HG03460 (cell line): ENCODE data around the gene RESF1.
A peak's percentile ranks its signal among the peaks of the same experiment; 100 is the strongest.

Source experiments
- ATAC-seq: cut with Tn5 transposase; IDR thresholded peaks from one replicate; pipeline ENCODE4 v1.9.1; 2021; ENCODE audit not compliant: unreplicated experiment

Gene RESF1

DNA sequence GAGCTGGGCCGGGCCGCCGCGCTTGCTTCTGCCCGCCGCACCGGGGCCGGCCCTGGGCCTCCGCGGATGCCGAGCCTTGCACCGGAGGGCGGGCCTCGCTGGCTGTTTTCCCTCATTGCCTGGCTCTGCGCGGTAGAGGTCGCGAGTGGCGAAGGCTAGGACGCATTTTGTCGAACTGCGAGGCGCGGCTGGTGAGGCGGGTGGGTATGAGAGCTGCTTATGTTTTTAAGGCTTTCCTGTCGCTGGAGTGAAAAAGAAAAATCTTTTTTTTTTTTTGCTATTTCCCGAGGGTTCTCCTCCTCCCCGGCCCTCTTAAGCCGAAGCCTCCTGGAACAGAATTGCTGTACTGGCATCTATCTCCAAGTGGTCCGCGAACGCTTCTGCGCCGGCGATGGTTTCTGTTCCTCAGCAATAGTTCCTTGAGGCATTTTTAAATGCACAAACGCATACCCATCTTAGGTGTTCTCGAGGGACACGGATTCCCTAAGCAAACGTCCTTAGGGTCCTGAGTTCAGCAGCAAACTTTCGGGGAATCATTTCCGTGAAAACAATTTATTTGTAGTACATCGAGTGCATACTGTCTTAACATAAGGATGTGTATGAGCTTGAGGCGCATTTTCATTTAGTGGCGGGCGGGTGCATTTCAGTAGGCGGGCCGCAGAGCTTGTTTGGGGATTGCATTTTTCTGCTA lies 631 bp downstream of the RESF1 start:
- ATAC-seq: peak; percentile 40

GRCh38 chr12:31961137-31961536 lies 1.9 kb downstream of the RESF1 start:
- ATAC-seq: no peak

DNA sequence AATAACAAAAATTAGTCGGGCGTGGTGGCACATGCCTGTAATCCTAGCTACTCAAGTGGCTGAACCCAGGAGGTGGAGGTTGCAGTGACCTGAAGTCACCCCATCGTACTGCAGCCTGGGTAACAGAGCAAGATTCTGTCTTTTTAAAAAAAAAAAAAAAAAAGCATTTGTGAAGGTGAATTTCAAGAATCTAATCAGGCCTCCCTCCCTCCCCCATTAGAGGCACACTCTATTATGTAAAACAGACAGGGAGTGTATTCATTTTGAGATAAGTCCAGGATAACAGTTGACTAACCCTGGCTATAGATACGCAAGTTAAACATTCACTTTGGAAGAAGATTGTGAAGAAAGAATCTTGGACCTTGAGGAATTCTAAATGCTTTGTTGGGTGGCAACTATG lies 2.9 kb downstream of the RESF1 start:
- no peak for ATAC-seq

GRCh38 chr12:31964280-31964679 lies 5.1 kb downstream of the RESF1 start:
- no peak for ATAC-seq

GRCh38 chr12:31965090-31965489 lies 5.9 kb downstream of the RESF1 start:
- ATAC-seq: no peak

DNA sequence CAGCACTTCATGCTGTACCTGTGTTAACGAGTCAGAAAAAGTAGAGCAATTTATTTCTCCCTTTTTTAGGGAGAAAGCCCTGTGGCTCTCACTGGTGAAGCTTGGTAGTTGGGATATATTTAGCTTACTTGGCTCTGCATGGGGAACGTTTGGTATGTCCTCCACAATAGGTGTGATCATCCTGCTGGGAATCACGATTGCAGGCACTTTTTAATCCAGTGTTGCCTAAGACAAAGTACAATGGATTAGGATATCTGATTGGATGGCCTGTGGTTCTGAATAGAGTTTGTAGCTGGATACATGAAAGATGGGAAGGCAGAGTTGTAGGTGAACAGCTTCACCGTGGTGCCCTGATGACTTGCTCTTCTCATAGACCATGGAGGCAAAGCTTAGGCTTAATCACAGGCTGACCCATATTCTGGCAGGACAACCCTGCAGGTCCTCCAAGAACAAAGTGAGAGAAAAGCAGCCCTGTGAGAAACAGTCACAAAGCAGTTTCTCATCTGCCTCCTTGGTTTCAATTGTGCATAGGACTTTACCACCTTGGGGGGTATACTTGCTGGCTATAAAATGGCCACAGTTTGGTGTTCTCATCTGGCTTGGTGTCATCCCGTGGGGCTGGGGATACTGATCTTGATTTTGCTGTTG lies 7.5 kb downstream of the RESF1 start:
- no peak for ATAC-seq

- no peak for ATAC-seq
Observed at GRCh38 chr12:31967539-31967938, 8.3 kb downstream of the RESF1 start.

DNA sequence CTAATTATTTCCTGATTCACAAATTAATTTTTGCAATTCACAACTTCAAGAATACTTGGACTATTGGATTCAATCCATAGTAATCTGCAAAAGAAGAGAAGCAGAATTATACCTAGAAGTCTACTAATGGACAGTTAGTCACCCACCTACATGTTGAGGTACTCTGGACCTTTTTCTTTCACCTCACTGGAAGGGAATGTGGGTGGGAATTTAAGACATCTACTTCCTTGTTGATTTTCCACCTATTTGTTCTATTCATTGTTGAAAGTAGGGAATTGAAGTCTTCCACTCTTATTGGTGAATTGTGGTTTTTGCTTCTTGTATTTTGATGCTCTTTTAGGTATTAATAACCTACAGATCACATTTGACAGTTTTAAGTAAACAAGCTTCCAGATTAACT lies 11.0 kb downstream of the RESF1 start:
- ATAC-seq: no peak

GRCh38 chr12:31973818-31974217 lies 14.6 kb downstream of the RESF1 start:
- ATAC-seq: no peak

DNA sequence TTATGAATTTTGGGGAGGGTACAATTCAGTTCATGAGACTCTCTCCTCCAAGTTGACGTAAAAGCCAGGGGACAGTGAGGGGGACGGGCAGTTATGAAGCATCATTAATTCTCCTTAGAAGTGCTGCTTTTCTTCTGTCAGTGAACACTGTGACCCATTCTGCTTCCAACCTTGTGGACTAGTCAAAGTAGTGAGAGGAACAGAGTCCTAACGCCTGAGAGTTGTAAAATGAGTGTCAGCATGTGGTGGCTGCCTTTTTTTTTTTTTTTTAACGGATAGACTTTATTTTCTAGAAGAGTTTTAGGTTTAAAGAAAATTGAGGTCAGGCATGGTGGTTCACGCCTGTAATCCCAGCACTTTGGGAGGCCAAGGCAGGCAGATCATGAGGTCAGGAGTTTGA lies 15.5 kb downstream of the RESF1 start:
- no peak for ATAC-seq

DNA sequence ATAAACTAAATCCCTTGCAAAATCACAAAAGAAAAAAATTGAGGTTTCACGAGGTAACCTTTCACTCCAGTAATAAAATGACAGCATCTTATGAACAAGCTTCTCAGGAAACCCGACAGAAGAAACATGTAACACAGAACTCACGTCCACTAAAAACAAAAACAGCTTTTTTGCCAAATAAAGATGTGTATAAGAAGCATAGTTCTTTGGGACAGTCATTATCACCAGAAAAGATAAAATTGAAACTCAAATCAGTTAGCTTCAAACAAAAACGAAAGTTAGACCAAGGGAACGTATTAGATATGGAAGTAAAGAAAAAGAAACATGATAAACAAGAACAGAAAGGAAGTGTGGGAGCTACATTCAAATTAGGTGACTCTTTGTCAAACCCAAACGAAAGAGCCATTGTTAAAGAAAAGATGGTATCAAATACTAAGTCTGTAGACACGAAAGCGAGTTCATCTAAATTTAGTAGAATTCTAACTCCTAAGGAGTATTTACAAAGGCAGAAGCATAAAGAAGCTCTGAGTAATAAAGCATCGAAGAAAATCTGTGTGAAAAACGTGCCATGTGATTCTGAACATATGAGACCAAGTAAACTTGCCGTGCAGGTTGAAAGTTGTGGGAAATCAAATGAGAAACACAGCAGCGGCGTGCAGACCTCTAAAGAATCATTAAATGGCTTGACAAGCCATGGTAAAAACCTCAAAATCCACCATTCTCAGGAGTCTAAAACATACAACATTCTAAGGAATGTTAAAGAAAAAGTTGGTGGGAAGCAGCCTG lies 25.8 kb downstream of the RESF1 start:
- no peak for ATAC-seq

DNA sequence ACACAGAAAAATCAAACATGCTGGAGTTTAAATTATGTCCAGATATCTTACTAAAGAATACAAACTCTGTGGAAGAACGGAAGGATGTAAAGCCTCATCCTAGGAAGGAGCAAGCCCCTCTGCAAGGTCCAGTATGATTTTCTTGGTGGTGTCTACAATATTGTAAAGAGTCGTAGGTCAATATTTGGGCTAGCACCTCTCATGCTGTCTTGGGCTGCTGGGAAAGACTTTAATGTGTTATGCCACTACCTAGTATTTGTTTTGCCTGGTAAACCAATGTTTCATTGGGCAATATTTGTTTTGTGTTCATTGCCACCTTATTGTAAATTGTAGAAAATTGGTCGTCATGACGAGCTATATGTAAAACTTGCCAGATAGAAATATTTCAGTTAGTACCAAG lies 26.6 kb downstream of the RESF1 start:
- ATAC-seq: no peak

GRCh38 chr12:31989571-31990362 lies 30.6 kb downstream of the RESF1 start:
- ATAC-seq: no peak

GRCh38 chr12:31991146-31991545 lies 31.9 kb downstream of the RESF1 start:
- no peak for ATAC-seq

- ATAC-seq: no peak
Observed at GRCh38 chr12:31991815-31992214, 32.6 kb downstream of the RESF1 start.

- no peak for ATAC-seq
Observed at GRCh38 chr12:31999692-32000091, 40.5 kb downstream of the RESF1 start.

- no peak for ATAC-seq
Observed at GRCh38 chr12:32000373-32001005, 41.3 kb downstream of the RESF1 start.

DNA sequence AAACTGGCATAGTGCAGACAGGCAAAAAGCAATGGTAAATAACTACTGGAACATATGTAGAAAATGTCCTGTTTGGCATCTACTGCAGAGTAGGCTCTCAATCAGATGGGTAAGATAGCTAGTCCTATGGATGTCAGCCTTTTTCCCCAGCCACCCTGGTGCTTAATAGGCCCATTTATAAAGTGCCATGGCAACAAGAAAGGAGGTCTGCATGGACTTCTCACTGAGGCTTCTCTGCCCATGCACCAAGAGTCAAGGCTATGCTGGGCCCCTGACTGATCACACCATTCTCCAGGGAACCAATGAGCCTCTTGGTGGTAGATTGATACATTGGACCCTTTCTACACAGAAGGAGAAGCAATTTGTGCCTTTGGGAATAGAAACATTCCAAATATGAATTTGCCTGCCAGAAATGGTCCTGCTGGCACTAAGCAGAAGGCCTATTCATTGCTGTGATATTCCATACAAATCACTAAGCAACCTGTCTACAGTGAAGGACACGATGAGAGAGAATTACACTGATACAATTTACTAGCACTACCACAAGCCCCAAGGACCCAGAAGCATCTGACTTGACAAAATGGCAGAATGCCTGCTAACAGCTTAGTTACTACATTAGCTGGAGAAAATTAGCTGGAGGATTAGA lies 43.8 kb downstream of the RESF1 start:
- ATAC-seq: no peak

- no peak for ATAC-seq
Observed at GRCh38 chr12:32003654-32004053, 44.4 kb downstream of the RESF1 start.

GRCh38 chr12:32005496-32006125 lies 46.4 kb downstream of the RESF1 start:
- ATAC-seq: no peak
